Left hindlimb (tissue), 1 donor: ENCODE data around the gene CHN1.

Experiments
- DNase-seq: peaks from one replicate; pipeline ENCODE4 v3.0.0-alpha.2; 2018

The CHN1 gene

DNA sequence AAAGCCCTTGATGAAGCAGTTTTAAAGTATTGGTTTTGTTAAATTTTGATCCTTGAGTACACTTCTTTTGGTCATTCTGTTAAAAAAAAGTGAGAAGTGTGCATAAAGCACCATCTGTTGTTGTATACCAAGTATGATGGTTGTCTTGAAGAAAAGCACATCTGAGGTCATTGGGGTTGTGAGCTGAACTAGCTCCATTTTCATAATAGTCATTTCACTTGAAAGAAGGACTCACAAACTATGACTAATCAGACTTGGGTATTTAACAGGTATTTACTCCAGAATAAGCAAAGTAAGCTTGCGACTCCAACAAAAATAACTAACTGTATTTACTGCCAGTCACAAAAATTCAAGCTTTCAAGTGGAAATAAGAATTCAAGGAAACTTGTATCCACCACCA lies 35.1 kb downstream of the CHN1 start:
- DNase-seq, result no peak

- DNase-seq, result no peak
These were observed 36.0 kb downstream of the CHN1 start for GRCh38 chr2:174969091-174969734.

DNA sequence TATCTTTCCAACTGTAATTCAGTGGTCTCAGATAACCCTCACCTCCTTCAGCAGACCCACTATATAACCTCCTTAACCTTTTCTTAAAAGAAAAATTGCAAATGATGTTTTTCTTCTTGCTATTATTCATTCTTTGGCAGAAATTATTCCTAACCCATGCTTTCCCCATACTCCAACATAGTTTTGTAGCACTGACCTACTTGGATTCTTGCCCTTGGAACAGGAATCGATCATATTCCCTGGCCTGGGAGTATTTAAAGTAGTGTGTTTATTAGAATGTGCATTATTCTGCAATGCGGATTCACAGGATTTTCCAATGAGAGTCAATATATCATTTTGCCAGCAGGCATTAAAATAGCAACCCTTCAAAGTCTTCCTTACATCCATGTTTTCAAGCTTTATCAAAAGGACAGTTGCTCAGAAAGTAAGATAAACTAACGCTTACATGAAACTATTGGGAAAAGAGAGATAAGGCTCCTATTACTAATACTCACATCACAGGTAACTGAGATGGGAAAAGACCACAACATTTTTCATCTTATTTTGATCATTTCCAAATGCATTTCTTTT lies 37.4 kb downstream of the CHN1 start:
- no peak for DNase-seq

GRCh38 chr2:174967086-174967485 lies 38.1 kb downstream of the CHN1 start:
- no peak for DNase-seq

- DNase-seq, result no peak
These were observed 39.0 kb downstream of the CHN1 start for GRCh38 chr2:174965992-174966744.

DNA sequence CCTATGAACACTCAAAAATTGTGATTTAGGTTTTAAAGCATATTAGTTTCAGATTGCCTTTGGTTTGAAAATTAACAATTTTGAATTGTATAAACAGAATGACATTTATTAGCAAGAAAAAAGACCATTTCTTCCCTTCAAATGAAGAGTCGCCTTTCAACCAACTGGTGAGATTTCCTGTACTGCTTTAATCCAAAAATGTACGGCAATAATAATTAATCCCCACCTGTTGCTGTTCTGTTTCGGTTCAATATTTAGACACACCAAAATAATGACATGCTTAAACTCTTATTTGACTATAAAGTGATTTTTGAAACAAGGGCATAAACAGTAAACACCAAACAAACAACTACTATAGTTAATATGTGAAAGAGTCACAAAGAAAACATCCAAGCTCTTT lies 39.6 kb downstream of the CHN1 start:
- no peak for DNase-seq

- DNase-seq, result no peak
These were observed 40.8 kb downstream of the CHN1 start for GRCh38 chr2:174964404-174964803.

DNA sequence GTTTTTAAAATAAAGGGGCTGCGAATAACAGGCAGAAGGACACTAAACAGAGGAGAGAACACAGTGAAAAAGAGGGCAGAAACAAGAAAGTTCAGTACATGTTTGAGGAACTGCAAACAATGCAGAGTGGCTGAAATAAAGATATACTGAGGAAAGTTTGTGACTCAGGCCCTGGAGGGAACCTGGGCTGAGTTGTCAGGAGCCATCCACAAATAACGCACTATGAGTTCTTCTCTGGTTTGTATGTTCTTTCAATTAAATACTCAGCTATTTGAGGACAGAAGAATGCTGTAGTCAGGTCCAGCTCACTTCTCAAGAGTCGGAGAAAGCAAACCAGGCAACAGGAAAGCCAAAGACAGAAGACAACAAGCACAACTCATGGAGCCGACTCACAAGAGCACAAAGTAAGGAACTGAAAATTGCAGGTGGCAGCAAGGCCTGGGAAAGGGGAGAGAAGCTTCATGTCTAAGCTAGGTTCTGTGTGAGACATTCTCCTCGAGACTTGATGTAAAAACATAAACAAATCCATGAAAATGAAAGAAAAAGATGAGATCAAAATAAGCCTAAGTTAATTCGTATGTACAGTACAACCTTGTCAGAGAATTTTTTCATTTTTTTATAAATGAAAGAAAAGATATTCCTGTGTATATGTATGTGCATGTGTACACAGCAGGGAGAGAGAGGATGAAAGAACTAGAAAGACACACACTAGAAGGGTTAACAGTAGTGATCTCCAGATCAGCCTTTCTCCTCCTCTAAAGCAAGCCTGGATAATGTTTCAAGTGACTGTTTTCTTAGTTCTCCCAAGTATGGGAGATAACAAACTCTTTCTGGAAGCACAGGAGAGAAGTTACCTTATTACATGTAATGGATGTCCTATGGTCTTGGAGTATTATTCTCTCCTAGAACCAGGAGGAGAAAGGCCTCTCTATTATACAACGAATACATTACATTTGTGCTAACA lies 41.5 kb downstream of the CHN1 start:
- no peak for DNase-seq

- DNase-seq, result no peak
These were observed 45.4 kb downstream of the CHN1 start for GRCh38 chr2:174959787-174960186.

DNA sequence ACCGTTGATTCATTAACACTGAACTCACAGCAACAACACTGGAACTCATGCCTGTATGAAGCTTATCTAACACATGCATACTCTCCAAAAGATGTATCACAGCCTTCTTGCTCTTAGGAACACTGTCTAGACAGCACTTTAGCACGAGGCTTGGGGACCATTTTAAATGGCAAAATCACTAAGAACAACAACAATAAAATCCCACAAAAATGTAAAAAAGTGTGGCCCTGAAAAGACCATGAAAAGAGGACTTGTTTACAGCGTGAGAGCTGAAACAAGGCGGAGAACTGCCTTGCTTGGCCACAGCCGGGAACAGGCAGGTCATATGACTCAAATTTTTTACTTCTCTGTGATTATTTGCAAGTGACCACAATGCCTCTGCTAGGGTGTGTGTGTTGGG lies 48.1 kb downstream of the CHN1 start:
- DNase-seq, result no peak

- DNase-seq, result no peak
These were observed 52.6 kb downstream of the CHN1 start for GRCh38 chr2:174952607-174953006.

- no peak for DNase-seq
These were observed 53.4 kb downstream of the CHN1 start for GRCh38 chr2:174951745-174952144.

- no peak for DNase-seq
These were observed 55.0 kb downstream of the CHN1 start for GRCh38 chr2:174949988-174950687.

- no peak for DNase-seq
These were observed 59.5 kb downstream of the CHN1 start for GRCh38 chr2:174945601-174946260.

- DNase-seq, result no peak
These were observed 66.1 kb downstream of the CHN1 start for GRCh38 chr2:174939046-174939445.

GRCh38 chr2:174931724-174932123 lies 73.5 kb downstream of the CHN1 start:
- DNase-seq, result no peak

DNA sequence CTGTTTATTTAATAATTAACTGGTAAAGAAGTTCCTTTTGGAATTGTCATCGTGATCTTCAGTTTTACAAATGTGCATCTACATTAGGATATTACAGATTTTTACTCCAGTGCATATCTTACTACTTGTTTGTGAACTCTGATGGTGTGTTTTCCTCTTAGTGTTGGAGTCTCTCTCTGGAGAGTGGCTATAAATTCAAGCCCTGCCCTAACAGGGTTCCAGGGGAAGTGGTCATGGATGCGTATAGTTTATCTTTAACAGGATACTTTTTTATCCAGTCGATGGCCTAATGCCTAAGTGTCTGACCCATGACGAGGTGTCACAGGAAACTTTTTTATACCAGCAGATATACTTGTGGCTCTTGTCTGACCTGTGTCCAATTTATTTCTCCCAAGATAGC lies 75.4 kb downstream of the CHN1 start:
- DNase-seq, result no peak

DNA sequence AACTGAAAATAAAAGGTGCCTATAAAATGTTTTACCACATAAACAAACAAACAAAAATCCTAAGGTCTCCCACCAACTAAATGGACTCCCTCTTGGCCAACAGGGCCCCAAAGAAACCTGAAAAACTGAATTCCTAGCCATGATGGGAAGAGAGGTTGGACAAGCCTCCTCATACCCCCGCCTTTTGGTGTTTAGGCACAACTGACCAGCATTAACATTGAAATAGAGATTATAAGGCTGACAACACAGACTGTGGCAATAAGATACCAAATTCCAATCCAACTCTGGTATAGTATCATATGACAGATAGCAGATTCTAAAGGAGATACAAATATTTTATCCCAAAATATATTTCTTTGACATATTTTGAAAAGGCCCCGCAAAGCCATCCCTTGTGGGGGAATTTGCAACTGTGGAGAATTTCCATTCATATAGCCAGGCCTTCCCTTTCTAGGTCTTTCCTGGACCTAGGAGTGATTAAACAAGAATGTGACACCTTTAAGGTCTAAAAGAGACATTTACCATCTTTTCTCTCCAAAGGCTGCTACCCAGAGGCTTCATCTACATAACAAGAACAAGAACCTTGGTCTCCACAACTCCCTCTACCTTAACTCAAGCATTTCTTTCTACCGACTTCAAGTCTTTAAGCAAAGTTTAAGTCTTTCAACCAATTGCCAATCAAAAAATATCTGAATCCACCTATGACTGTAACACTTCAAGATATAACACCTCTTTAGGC lies 80.0 kb downstream of the CHN1 start:
- no peak for DNase-seq

- DNase-seq, result no peak
These were observed 81.0 kb downstream of the CHN1 start for GRCh38 chr2:174924061-174924693.

- no peak for DNase-seq
These were observed 85.1 kb downstream of the CHN1 start for GRCh38 chr2:174919947-174920595.
